NCI-H2196 (cell line): ENCODE data around the gene LHX2.

Source experiments
- DNase-seq: peaks from one replicate; lab custom pipeline; 2025; ENCODE audit not compliant: unreplicated experiment; lab: John Stamatoyannopoulos, UW

The LHX2 gene

DNA sequence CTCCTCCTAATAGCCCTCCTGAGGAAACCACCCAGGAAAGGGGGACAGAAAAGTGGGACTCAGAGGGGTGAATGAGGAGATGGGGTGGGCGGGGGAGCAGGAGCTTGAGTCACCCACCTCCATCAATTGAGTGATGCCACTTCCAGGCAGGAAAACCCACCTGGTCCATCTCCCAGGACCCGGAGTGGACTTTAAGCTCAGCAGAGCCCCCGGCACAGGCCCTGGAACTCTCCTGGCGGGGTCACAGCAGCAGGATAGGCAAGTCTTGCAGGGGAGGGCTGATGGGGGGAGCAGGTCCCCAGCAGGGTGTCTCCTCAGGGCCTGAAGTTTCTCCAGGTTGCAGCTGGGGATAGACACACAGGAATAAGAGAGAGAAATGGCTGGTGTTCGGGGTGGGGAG lies 40.8 kb downstream of the LHX2 start:
- DNase-seq = no peak

DNA sequence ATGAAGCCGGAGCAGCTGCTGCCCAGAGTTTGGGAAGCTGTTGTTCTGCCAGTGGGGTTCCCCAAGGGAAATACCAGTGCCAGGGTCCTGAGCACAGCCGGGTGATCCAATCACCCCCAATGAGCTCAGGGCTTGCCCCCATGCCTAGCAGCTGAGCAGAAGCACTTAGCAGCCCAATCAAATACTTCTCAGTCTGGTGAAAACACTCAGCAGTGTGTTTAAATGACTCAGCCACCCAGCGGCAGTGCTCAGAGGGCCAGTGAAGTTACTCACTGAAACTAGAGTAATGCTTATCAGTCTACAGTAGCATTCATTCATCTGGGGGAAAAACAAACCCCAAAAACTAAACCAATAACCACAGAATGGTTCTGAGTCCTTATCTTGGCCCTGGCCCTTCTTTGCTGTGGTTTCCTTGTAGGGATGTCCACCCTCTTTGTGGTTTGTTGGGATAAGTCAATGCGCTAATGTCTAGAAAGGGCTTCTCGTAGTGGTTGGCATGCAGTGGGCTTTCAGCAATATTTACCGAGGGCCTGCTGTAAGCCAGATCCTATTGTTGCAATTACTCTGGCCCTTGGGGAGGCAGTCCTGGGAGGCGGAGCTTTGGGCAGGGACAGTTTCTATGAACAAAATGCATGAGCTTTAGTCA lies 43.1 kb downstream of the LHX2 start:
- no peak for DNase-seq

DNA sequence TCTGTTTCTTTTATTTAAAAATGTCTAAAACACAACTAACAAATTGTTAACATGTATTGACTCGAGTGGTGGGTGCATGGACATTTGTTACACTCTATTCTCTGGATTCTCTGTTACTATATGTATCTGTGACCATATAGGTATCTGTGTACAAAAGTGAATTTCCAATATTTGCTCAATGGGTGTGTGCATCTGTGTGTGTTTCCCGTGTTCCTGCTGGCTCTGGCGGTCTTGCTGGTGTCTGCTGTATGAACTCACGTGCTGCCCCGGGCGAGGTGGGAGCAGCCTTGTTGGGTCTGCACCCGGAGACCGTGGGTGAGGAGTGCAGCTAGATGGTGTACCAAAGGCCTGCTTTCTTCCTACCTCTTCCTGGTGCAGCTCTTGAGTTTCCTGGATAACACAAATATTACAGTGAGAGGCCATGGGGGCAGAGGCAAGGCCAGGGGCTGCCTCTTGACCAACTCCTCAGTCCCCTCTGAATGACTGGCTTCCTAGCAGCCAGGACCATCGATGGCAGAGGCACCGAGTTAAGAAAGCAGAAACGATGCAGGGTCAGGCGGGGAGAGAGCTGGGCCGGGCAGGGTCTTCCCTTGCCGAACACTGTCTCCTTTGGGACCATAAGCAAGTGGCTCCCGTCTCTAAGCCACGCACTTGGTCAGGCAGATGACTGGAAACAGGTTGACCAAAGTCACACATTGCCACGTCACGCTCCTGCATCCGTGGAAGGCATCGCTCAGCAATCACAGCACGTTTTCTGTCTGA lies 49.5 kb downstream of the LHX2 start:
- no peak for DNase-seq

DNA sequence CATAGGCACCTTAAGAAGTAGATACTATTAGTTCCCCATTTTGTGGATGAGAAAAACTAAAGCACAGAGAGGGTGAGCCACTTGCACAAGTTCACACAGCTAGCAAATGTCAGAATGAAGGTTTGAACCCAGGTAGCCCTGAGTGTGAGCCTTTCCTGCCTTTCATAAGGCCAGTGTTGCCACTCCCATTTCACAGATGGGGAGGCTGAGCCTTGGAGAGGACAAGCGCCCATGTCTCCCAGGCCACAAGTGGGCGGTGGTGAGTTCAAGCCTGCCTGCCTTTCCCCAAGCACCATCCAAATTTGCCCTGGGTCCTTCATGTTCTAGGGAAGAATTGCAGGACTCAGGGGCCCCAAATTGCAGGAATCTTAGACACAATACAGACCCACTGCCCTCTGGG lies 50.6 kb downstream of the LHX2 start:
- no peak for DNase-seq

GRCh38 chr9:124066783-124067577 lies 55.4 kb downstream of the LHX2 start:
- no peak for DNase-seq

GRCh38 chr9:124068251-124068650 lies 56.7 kb downstream of the LHX2 start:
- DNase-seq = no peak

DNA sequence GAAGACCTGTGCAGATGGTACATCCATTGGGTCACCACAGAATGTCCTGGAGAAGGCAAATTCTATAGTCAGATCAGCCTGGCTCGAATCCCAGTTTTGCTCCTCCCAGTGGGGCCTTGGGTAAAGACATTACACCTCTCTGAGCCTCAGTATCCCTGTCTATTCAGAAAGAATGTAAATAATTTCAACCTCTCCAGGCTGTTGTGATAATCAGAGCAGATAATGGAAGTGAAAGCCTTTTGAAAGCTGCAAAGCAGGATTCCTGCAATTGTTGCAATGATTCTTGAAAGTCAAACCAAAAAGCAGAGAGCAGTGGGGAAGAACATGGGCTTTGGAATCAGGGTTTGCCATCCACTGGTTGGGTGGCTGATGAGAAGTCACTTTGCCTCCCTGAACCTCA lies 63.2 kb downstream of the LHX2 start:
- no peak for DNase-seq

GRCh38 chr9:124075761-124076160 lies 64.2 kb downstream of the LHX2 start:
- no peak for DNase-seq

GRCh38 chr9:124077915-124078572 lies 66.5 kb downstream of the LHX2 start:
- no peak for DNase-seq

- no peak for DNase-seq
Measured at GRCh38 chr9:124078641-124079040, 67.1 kb downstream of the LHX2 start.

- DNase-seq = no peak
Measured at GRCh38 chr9:124079176-124079925, 67.8 kb downstream of the LHX2 start.

- no peak for DNase-seq
Measured at GRCh38 chr9:124082622-124083021, 71.1 kb downstream of the LHX2 start.
